Tongue (tissue), 2 donors: Measurements from ENCODE around the gene NPEPL1. TPM values are rescaled to one million over a fixed set of nuclear protein-coding genes. Genes with fewer than 3 reads are reported as not detected.
"Not testable (repeated sequence)": the region's sequence is repeated elsewhere in the genome, so short reads cannot be mapped to it uniquely, and the experiment has no call there.

Experiments used
- DNase-seq: peaks from one replicate; pipeline ENCODE4 v3.0.0-alpha.2; 2015
- total RNA-seq: library from RNA; depleted of rRNA; stranded (reverse); fragments of >200 nt; gene quantifications from one replicate; pipeline ENCODE4 v1.2.3, GENCODE V29; 2014

The NPEPL1 gene
- total RNA-seq, 1 donor from 2014 or later: 32.2 TPM

- no peak for DNase-seq
These were observed 52.2 kb downstream of the NPEPL1 start for GRCh38 chr20:58744836-58745235.

GRCh38 chr20:58745391-58745790, 52.8 kb downstream of the NPEPL1 start:
- DNase-seq: no peak

GRCh38 chr20:58746620-58747019, 54.0 kb downstream of the NPEPL1 start:
- DNase-seq: peak; percentile 52

- DNase-seq: no peak
These were observed 54.6 kb downstream of the NPEPL1 start for GRCh38 chr20:58747211-58747610.

- DNase-seq: no peak
These were observed 56.0 kb downstream of the NPEPL1 start for GRCh38 chr20:58748618-58749017.

GRCh38 chr20:58749098-58749769, 56.6 kb downstream of the NPEPL1 start:
- no peak for DNase-seq

- DNase-seq: no peak
These were observed 57.4 kb downstream of the NPEPL1 start for GRCh38 chr20:58749979-58750378.

GRCh38 chr20:58750706-58751105, 58.1 kb downstream of the NPEPL1 start:
- not testable (repeated sequence) for DNase-seq

GRCh38 chr20:58751979-58752378, 59.4 kb downstream of the NPEPL1 start:
- no peak for DNase-seq

- DNase-seq: no peak
These were observed 60.0 kb downstream of the NPEPL1 start for GRCh38 chr20:58752565-58752964.

GRCh38 chr20:58753267-58753921, 60.8 kb downstream of the NPEPL1 start:
- peak; percentile 24 for DNase-seq

- DNase-seq: no peak
These were observed 61.4 kb downstream of the NPEPL1 start for GRCh38 chr20:58753922-58754551.

GRCh38 chr20:58754584-58754983, 62.0 kb downstream of the NPEPL1 start:
- no peak for DNase-seq

- DNase-seq: no peak
These were observed 62.6 kb downstream of the NPEPL1 start for GRCh38 chr20:58755062-58755697.

- peak; percentile 73 for DNase-seq
These were observed 63.3 kb downstream of the NPEPL1 start for GRCh38 chr20:58755766-58756449.

GRCh38 chr20:58756450-58756775, 63.8 kb downstream of the NPEPL1 start:
- DNase-seq: peak; percentile 33

- DNase-seq: not testable (repeated sequence)
These were observed 65.0 kb downstream of the NPEPL1 start for GRCh38 chr20:58757647-58758046.

GRCh38 chr20:58759947-58760346, 67.3 kb downstream of the NPEPL1 start:
- no peak for DNase-seq

- DNase-seq: no peak
These were observed 68.3 kb downstream of the NPEPL1 start for GRCh38 chr20:58760856-58761255.

- DNase-seq: no peak
These were observed 69.5 kb downstream of the NPEPL1 start for GRCh38 chr20:58762120-58762519.

- no peak for DNase-seq
These were observed 70.5 kb downstream of the NPEPL1 start for GRCh38 chr20:58763076-58763475.
